DND-41 (cell line): ENCODE measurements around the gene OGFR.

Experiments
- ATAC-seq: fragments of 200-7000 bp; cut with Tn5 transposase; 3 replicates; pipeline ENCODE4 v1.9.1; 2021; ENCODE audit warnings: low read depth; ENCODE audit not compliant: insufficient read depth
- DNase-seq: peaks from one replicate; pipeline ENCODE4 v3.0.0-alpha.2; 2020
- H2AFZ ChIP-seq: 2 replicates; pipeline ENCODE4 v1.6.0; 2012; ENCODE audit warnings: low read depth, low read length
- H3K27ac ChIP-seq: 2 replicates; pipeline ENCODE4 v1.5.1; 2012; ENCODE audit warnings: low read length, inconsistent platforms
- H3K27me3 ChIP-seq: fragments of 200-600 bp; sonication (generic); 2 replicates; pipeline ENCODE4 v1.6.0; 2012; ENCODE audit warnings: low read length, mild to moderate bottlenecking, inconsistent platforms; ENCODE audit not compliant: insufficient read depth, poor library complexity
- H3K36me3 ChIP-seq: 2 replicates; pipeline ENCODE4 v1.5.1; 2012; ENCODE audit warnings: low read length, inconsistent platforms; ENCODE audit not compliant: insufficient read depth
- H3K4me1 ChIP-seq: 2 replicates; pipeline ENCODE4 v1.5.1; 2012; ENCODE audit warnings: mild to moderate bottlenecking, low read length; ENCODE audit not compliant: insufficient read depth
- H3K4me2 ChIP-seq: 2 replicates; pipeline ENCODE4 v1.6.0; 2012; ENCODE audit warnings: mild to moderate bottlenecking, moderate library complexity, low read length, inconsistent platforms; ENCODE audit not compliant: insufficient read depth
- H3K4me3 ChIP-seq, 2 experiments: fragments of 200-600 bp in 1 of 2; shearing (Covaris generic) in 1 of 2; 2 replicates each; pipeline ENCODE4 v1.5.1; 2012 to 2016; ENCODE audit warnings: inconsistent platforms in 2 of 2, low read length in 2 of 2, mild to moderate bottlenecking in 2 of 2, low read depth in 1 of 2, moderate library complexity in 1 of 2
- H3K79me2 ChIP-seq: 2 replicates; pipeline ENCODE4 v1.6.0; 2012; ENCODE audit warnings: low read length, inconsistent platforms; ENCODE audit not compliant: insufficient read depth
- H3K9ac ChIP-seq: 2 replicates; pipeline ENCODE4 v1.6.0; 2012; ENCODE audit warnings: low read depth, mild to moderate bottlenecking, inconsistent platforms, low read length, moderate library complexity
- H3K9me3 ChIP-seq: 2 replicates; pipeline ENCODE4 v1.5.1; 2012; ENCODE audit warnings: low read length, moderate library complexity, mild to moderate bottlenecking, inconsistent platforms; ENCODE audit not compliant: insufficient read depth, severe bottlenecking
- H4K20me1 ChIP-seq: 2 replicates; pipeline ENCODE4 v1.6.0; 2012; ENCODE audit warnings: low read length; ENCODE audit not compliant: insufficient read depth
- CTCF ChIP-seq: IDR thresholded peaks from 2 replicates; pipeline ENCODE4 v1.5.1; 2012; ENCODE audit warnings: borderline replicate concordance, low read length, moderate library complexity, mild to moderate bottlenecking; ENCODE audit not compliant: poor library complexity, severe bottlenecking; ENCODE audit errors: extremely low read depth
- EZH2 ChIP-seq: IDR thresholded peaks from 3 replicates; pipeline ENCODE4 v1.6.1; 2012; ENCODE audit warnings: borderline replicate concordance, low read depth, mild to moderate bottlenecking, moderate library complexity, low read length, inconsistent platforms; ENCODE audit not compliant: severe bottlenecking

The OGFR gene

GRCh38 chr20:62765021-62765420 is 39.6 kb upstream of the OGFR start:
- H3K9ac ChIP-seq: no peak overlapping the region

GRCh38 chr20:62765432-62766070 is 39.1 kb upstream of the OGFR start:
- Histone ChIP-seq H2AFZ (no peak overlapping the region), H3K27ac (no peak overlapping the region), H3K36me3 (no peaks in the 10 kb centered on the region), H3K9ac (no peak overlapping the region), H3K4me1 (no peaks in the 10 kb centered on the region), H3K27me3 (no peaks in the 10 kb centered on the region), H4K20me1 (peaks cover 14% of the 10 kb centered on the region), H3K4me2 (no peak overlapping the region), H3K9me3 (no peaks in the 10 kb centered on the region), H3K4me3 (no peak overlapping the region), H3K79me2 (no peaks in the 10 kb centered on the region)
- no peak for DNase-seq
- no peak for TF ChIP-seq CTCF
- TF ChIP-seq EZH2: no peak
- ATAC-seq: no peak

More at GRCh38 chr20:62765021-62765420, 39.6 kb upstream of the OGFR start:
- no peaks in the 10 kb centered on the region for H3K9me3 ChIP-seq
- H3K27ac ChIP-seq: no peak overlapping the region
- H4K20me1 ChIP-seq: peaks cover 14% of the 10 kb centered on the region
- TF ChIP-seq EZH2 (no peak), CTCF (no peak)
- H2AFZ ChIP-seq: no peak overlapping the region
- H3K36me3 ChIP-seq: no peaks in the 10 kb centered on the region
- H3K4me2 ChIP-seq: no peak overlapping the region
- H3K4me3 ChIP-seq: no peak overlapping the region
- no peaks in the 10 kb centered on the region for H3K27me3 ChIP-seq
- ATAC-seq: peak; percentile 48; the same call in 2 of the 3 replicates
- no peak for DNase-seq
- no peaks in the 10 kb centered on the region for H3K79me2 ChIP-seq
- H3K4me1 ChIP-seq: no peaks in the 10 kb centered on the region

GRCh38 chr20:62766071-62766450 is 38.6 kb upstream of the OGFR start:
- no peak overlapping the region for H3K27ac ChIP-seq
- H3K9ac ChIP-seq: no peak overlapping the region
- H3K4me1 ChIP-seq: no peaks in the 10 kb centered on the region
- DNase-seq (no peak), ATAC-seq (no peak)
- H3K9me3 ChIP-seq: no peaks in the 10 kb centered on the region
- no peaks in the 10 kb centered on the region for H3K27me3 ChIP-seq
- no peak overlapping the region for H2AFZ ChIP-seq
- H3K4me2 ChIP-seq: no peak overlapping the region
- peaks cover 14% of the 10 kb centered on the region for H4K20me1 ChIP-seq
- no peak overlapping the region for H3K4me3 ChIP-seq
- no peak for TF ChIP-seq EZH2
- TF ChIP-seq CTCF: no peak
- H3K36me3 ChIP-seq: no peaks in the 10 kb centered on the region
- H3K79me2 ChIP-seq: no peaks in the 10 kb centered on the region
